Liver (tissue), 9 donors: ENCODE results near the gene MAP3K15. TPM values are rescaled to one million over a fixed set of nuclear protein-coding genes. Genes with fewer than 3 reads are reported as not detected.

ENCODE experiments used
- DNase-seq: peaks from one replicate; pipeline ENCODE4 v3.0.0-alpha.2; 2017; ENCODE audit warnings: low spot score
- H3K27ac ChIP-seq, 2 donors: one replicate each; pipeline ENCODE4 v1.7.0; 2013; ENCODE audit warnings: inconsistent platforms in 2 of 2, low read length in 2 of 2, control low read depth in 1 of 2, low read depth in 1 of 2, mild to moderate bottlenecking in 1 of 2
- H3K27me3 ChIP-seq, 4 donors: one replicate each; pipeline versions ENCODE4 v1.6.1 to v1.7.0; 2013; ENCODE audit warnings: low read length in 3 of 4, inconsistent platforms in 1 of 4, mild to moderate bottlenecking in 1 of 4, moderate library complexity in 1 of 4; ENCODE audit not compliant: control insufficient read depth in 4 of 4, insufficient read depth in 4 of 4
- H3K36me3 ChIP-seq, 4 donors: one replicate each; pipeline versions ENCODE4 v1.6.1 to v1.7.0; 2013; ENCODE audit warnings: low read length in 3 of 4, mild to moderate bottlenecking in 3 of 4, low read depth in 1 of 4, moderate library complexity in 1 of 4; ENCODE audit not compliant: control insufficient read depth in 4 of 4, insufficient read depth in 3 of 4
- H3K4me1 ChIP-seq, 4 donors: one replicate each; pipeline versions ENCODE4 v1.6.1 to v1.7.0; 2013; ENCODE audit warnings: low read length in 3 of 4, mild to moderate bottlenecking in 3 of 4, moderate library complexity in 1 of 4; ENCODE audit not compliant: control insufficient read depth in 4 of 4, insufficient read depth in 4 of 4
- H3K4me3 ChIP-seq, 3 donors: one replicate each; pipeline versions ENCODE4 v1.6.1 to v1.7.0; 2013; ENCODE audit warnings: low read length in 3 of 3, control low read depth in 1 of 3, low read depth in 1 of 3, mild to moderate bottlenecking in 1 of 3
- H3K9ac ChIP-seq, 2 donors: one replicate each; pipeline ENCODE4 v1.7.0; 2013; ENCODE audit warnings: low read length in 2 of 2, mild to moderate bottlenecking in 2 of 2, moderate library complexity in 2 of 2, control low read depth in 1 of 2, low read depth in 1 of 2
- H3K9me3 ChIP-seq, 4 donors: one replicate each; pipeline versions ENCODE4 v1.6.1 to v1.7.0; 2013; ENCODE audit warnings: low read length in 3 of 4; ENCODE audit not compliant: control insufficient read depth in 4 of 4
- EGR1 ChIP-seq, 2 donors: IDR thresholded peaks; 2 replicates each; pipeline ENCODE4 v1.6.1; 2016 to 2018; ENCODE audit warnings: antibody characterized with exemption in 2 of 2, low read depth in 2 of 2
- FOXA1 ChIP-seq: IDR thresholded peaks from 2 replicates; pipeline ENCODE4 v1.6.1; 2016; ENCODE audit warnings: antibody characterized with exemption
- FOXA2 ChIP-seq: IDR thresholded peaks from 2 replicates; pipeline ENCODE4 v1.6.1; 2016; ENCODE audit warnings: antibody characterized with exemption
- GABPA ChIP-seq, 2 donors: IDR thresholded peaks in 1 of 2; conservative IDR thresholded peaks in 1 of 2; 2 replicates each; pipeline ENCODE4 v1.6.1; 2016; ENCODE audit warnings: antibody characterized with exemption in 2 of 2, mild to moderate bottlenecking in 1 of 2, moderate library complexity in 1 of 2
- HNF4A ChIP-seq, 2 donors: conservative IDR thresholded peaks; 2 replicates each; pipeline ENCODE4 v1.6.1; 2016; ENCODE audit warnings: antibody characterized with exemption in 2 of 2, mild to moderate bottlenecking in 2 of 2
- HNF4G ChIP-seq: IDR thresholded peaks from 2 replicates; pipeline ENCODE4 v1.6.1; 2016; ENCODE audit warnings: antibody characterized with exemption
- JUND ChIP-seq, 2 donors: IDR thresholded peaks; 2 replicates each; pipeline ENCODE4 v1.6.1; 2016; ENCODE audit warnings: antibody characterized with exemption in 2 of 2
- NR2F2 ChIP-seq: IDR thresholded peaks from 2 replicates; pipeline ENCODE4 v1.6.1; 2016; ENCODE audit warnings: antibody characterized with exemption
- RAD21 ChIP-seq, 2 donors: IDR thresholded peaks; 2 replicates each; pipeline ENCODE4 v1.6.1; 2016; ENCODE audit warnings: antibody characterized with exemption in 2 of 2, mild to moderate bottlenecking in 2 of 2
- RXRA ChIP-seq, 2 donors: IDR thresholded peaks; 2 replicates each; pipeline ENCODE4 v1.6.1; 2017 to 2018; ENCODE audit warnings: antibody characterized with exemption in 2 of 2, mild to moderate bottlenecking in 1 of 2
- SP1 ChIP-seq: IDR thresholded peaks from 2 replicates; pipeline ENCODE4 v1.6.1; 2018; ENCODE audit warnings: antibody characterized with exemption, mild to moderate bottlenecking
- TAF1 ChIP-seq: conservative IDR thresholded peaks from 2 replicates; pipeline ENCODE4 v1.6.1; 2016; ENCODE audit warnings: antibody characterized with exemption, mild to moderate bottlenecking
- YY1 ChIP-seq: IDR thresholded peaks from 2 replicates; pipeline ENCODE4 v1.6.1; 2016; ENCODE audit warnings: antibody characterized with exemption, mild to moderate bottlenecking
- WGBS: extraction: QIAGEN DNeasy Blood & Tissue Kit; methylation state at CpG from one replicate; pipeline ENCODE4 v1.1.7; 2013; 5-methylcytosine and 5-hydroxymethylcytosine counted together
- polyA plus RNA-seq, 2 donors: library from polyadenylated mRNA; stranded (reverse) in 1 of 2; unstranded in 1 of 2; fragments of 200-250 nt in 1 of 2; fragments of >200 nt in 1 of 2; fragmentation: Nextera tagmentation in 1 of 2; extraction: Ambion mirVana in 1 of 2; gene quantifications; one replicate each; pipeline versions ENCODE4 v1.2.1 to v1.2.3, GENCODE V29; 2013 to 2015
- total RNA-seq, 2 donors: library from RNA; depleted of rRNA; stranded (reverse); fragments of >200 nt; gene quantifications; one replicate each; pipeline ENCODE4 v1.2.3, GENCODE V29; 2014
- TF ChIP-seq, protein P1 (sequence below): fragments of 150-350 bp; IDR thresholded peaks from 2 replicates; pipeline ENCODE4 v1.5.1; 2017; ENCODE audit warnings: improper control_type of control experiment, low read depth, low read length; ENCODE audit not compliant: missing input control
- TF ChIP-seq, protein P2 (sequence below): IDR thresholded peaks from 2 replicates; pipeline ENCODE4 v1.6.1; 2016; ENCODE audit warnings: antibody characterized with exemption, mild to moderate bottlenecking
- TF ChIP-seq, protein P3 (sequence below): IDR thresholded peaks from 2 replicates; pipeline ENCODE4 v1.6.1; 2016; ENCODE audit warnings: antibody characterized with exemption
- TF ChIP-seq, protein P4 (sequence below): IDR thresholded peaks from 2 replicates; pipeline ENCODE4 v1.6.1; 2016; ENCODE audit warnings: antibody characterized with exemption
- TF ChIP-seq, protein P5 (sequence below): IDR thresholded peaks from 2 replicates; pipeline ENCODE4 v1.6.1; 2016; ENCODE audit warnings: antibody characterized with exemption
- donor health status: healthy.
- donor health status: healthy.
- donor health status: healthy.
- donor health status: healthy.
- donor health status: healthy.

MAP3K15 gene
- total and polyA plus RNA-seq, 4 donors = 0.09 to 0.28 TPM; not detected in 2

DNA sequence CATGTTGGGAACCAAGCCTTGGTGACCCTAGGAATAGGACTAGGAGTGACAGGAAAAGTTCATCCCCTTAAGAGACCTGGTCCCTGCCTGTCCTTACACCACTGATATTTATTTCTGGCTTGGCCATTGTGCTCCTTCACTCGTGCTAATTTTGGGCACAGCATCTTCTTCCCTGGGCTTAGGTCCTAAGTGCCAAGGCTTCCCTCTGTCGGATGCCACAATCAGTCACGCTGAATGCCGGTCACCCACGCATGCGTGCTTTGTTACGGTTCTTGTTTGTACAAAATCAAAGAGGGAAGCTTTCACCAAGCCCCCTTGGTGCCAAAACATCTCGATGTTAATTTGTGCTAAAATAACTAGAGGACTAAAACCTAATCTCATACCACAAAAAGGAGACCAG, 17.4 kb upstream of the MAP3K15 start (continued):
- TF ChIP-seq, protein P1, sequence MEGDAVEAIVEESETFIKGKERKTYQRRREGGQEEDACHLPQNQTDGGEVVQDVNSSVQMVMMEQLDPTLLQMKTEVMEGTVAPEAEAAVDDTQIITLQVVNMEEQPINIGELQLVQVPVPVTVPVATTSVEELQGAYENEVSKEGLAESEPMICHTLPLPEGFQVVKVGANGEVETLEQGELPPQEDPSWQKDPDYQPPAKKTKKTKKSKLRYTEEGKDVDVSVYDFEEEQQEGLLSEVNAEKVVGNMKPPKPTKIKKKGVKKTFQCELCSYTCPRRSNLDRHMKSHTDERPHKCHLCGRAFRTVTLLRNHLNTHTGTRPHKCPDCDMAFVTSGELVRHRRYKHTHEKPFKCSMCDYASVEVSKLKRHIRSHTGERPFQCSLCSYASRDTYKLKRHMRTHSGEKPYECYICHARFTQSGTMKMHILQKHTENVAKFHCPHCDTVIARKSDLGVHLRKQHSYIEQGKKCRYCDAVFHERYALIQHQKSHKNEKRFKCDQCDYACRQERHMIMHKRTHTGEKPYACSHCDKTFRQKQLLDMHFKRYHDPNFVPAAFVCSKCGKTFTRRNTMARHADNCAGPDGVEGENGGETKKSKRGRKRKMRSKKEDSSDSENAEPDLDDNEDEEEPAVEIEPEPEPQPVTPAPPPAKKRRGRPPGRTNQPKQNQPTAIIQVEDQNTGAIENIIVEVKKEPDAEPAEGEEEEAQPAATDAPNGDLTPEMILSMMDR = no peak
- TF ChIP-seq EGR1 (IDR thresholded peaks at IDR 0.05; ENCODE audit: low read depth in 2 of 2) = no peak
- no peak for TF ChIP-seq YY1
- no peak for TF ChIP-seq NR2F2
- TF ChIP-seq RXRA (IDR thresholded peaks at IDR 0.05) = no peak
- TF ChIP-seq GABPA (IDR thresholded peaks at IDR 0.05 in 1 of 2, conservative IDR thresholded peaks at IDR 0.05 in 1 of 2) = no peak
- TF ChIP-seq TAF1 = no peak

DNA sequence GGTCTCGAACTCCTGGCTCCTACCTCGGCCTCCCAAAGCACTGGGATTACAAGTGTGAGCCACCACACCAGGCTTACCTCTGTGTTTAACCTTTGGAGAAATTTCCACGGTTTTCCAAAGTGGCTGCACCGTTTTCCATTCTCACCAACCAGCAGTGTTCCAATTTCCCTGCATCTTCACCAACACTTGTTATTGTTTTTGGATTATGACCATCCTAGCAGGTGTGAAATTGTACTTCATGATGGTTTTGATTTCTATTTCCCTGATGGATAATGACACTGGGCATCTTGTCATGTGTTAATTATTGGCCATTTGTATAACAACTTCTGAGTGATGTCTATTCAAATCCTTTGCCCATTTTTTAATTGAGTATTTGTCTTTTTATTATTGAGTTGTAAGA, 2.7 kb upstream of the MAP3K15 start:
- H3K27me3 ChIP-seq = peaks cover 0 to 2% (median 0%) of the 10 kb centered on the region in 4 donors
- H3K4me3 ChIP-seq = no peak overlapping the region
- H3K36me3 ChIP-seq = no peaks in the 10 kb centered on the region
- H3K4me1 ChIP-seq = peaks cover 0 to 3% (median 3%) of the 10 kb centered on the region in 4 donors
- 80% methylated on average over 4 of the region's 4 CpGs for WGBS
- DNase-seq = no peak
- no peak overlapping the region for H3K9ac ChIP-seq
- TF ChIP-seq, protein P1 = no peak
- TF ChIP-seq RAD21 (IDR thresholded peaks at IDR 0.05) = no peak
- TF ChIP-seq EGR1 (IDR thresholded peaks at IDR 0.05; ENCODE audit: low read depth in 2 of 2) = no peak
- TF ChIP-seq RXRA (IDR thresholded peaks at IDR 0.05) = no peak
- no peak for TF ChIP-seq FOXA2
- no peak for TF ChIP-seq HNF4A (conservative IDR thresholded peaks at IDR 0.05)
- no peak for TF ChIP-seq TAF1
- no peak for TF ChIP-seq SP1
- TF ChIP-seq NR2F2 = no peak
- TF ChIP-seq, protein P2, sequence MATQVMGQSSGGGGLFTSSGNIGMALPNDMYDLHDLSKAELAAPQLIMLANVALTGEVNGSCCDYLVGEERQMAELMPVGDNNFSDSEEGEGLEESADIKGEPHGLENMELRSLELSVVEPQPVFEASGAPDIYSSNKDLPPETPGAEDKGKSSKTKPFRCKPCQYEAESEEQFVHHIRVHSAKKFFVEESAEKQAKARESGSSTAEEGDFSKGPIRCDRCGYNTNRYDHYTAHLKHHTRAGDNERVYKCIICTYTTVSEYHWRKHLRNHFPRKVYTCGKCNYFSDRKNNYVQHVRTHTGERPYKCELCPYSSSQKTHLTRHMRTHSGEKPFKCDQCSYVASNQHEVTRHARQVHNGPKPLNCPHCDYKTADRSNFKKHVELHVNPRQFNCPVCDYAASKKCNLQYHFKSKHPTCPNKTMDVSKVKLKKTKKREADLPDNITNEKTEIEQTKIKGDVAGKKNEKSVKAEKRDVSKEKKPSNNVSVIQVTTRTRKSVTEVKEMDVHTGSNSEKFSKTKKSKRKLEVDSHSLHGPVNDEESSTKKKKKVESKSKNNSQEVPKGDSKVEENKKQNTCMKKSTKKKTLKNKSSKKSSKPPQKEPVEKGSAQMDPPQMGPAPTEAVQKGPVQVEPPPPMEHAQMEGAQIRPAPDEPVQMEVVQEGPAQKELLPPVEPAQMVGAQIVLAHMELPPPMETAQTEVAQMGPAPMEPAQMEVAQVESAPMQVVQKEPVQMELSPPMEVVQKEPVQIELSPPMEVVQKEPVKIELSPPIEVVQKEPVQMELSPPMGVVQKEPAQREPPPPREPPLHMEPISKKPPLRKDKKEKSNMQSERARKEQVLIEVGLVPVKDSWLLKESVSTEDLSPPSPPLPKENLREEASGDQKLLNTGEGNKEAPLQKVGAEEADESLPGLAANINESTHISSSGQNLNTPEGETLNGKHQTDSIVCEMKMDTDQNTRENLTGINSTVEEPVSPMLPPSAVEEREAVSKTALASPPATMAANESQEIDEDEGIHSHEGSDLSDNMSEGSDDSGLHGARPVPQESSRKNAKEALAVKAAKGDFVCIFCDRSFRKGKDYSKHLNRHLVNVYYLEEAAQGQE = no peak
- TF ChIP-seq GABPA (IDR thresholded peaks at IDR 0.05 in 1 of 2, conservative IDR thresholded peaks at IDR 0.05 in 1 of 2) = no peak
- TF ChIP-seq, protein P3, sequence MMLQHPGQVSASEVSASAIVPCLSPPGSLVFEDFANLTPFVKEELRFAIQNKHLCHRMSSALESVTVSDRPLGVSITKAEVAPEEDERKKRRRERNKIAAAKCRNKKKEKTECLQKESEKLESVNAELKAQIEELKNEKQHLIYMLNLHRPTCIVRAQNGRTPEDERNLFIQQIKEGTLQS = no peak
- TF ChIP-seq, protein P4, sequence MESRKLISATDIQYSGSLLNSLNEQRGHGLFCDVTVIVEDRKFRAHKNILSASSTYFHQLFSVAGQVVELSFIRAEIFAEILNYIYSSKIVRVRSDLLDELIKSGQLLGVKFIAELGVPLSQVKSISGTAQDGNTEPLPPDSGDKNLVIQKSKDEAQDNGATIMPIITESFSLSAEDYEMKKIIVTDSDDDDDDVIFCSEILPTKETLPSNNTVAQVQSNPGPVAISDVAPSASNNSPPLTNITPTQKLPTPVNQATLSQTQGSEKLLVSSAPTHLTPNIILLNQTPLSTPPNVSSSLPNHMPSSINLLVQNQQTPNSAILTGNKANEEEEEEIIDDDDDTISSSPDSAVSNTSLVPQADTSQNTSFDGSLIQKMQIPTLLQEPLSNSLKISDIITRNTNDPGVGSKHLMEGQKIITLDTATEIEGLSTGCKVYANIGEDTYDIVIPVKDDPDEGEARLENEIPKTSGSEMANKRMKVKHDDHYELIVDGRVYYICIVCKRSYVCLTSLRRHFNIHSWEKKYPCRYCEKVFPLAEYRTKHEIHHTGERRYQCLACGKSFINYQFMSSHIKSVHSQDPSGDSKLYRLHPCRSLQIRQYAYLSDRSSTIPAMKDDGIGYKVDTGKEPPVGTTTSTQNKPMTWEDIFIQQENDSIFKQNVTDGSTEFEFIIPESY = no peak
- no peak for TF ChIP-seq YY1
- no peak for TF ChIP-seq JUND (IDR thresholded peaks at IDR 0.05)
- TF ChIP-seq, protein P5, sequence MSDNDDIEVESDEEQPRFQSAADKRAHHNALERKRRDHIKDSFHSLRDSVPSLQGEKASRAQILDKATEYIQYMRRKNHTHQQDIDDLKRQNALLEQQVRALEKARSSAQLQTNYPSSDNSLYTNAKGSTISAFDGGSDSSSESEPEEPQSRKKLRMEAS = no peak
- TF ChIP-seq HNF4G = no peak
- no peak for TF ChIP-seq FOXA1
- peaks cover 0 to 1% (median 0%) of the 10 kb centered on the region in 4 donors for H3K9me3 ChIP-seq
- no peak overlapping the region for H3K27ac ChIP-seq
